ENCODE measurements around the gene COL16A1. TPM values are rescaled to one million over a fixed set of nuclear protein-coding genes. Genes with fewer than 3 reads are reported as not detected.

The COL16A1 gene
- total RNA-seq, 1 experiment from 2014 or later: 6.2 TPM

GRCh38 chr1:31650161-31651088 lies 53.4 kb downstream of the COL16A1 start:
- Histone ChIP-seq H3K4ac (ENCODE audit: low read depth, low read length) (no peak overlapping the region), H3K27ac (ENCODE audit: insufficient read length, low read depth, low read length) (no peak overlapping the region), H3K79me2 (ENCODE audit: insufficient read depth, low read length) (no peaks in the 10 kb centered on the region), H2BK5ac (ENCODE audit: insufficient read length, low read length) (no peak overlapping the region), H2BK15ac (ENCODE audit: low read depth, low read length) (no peak overlapping the region), H3K9ac (ENCODE audit: extremely low read depth, insufficient read length, low read length) (no peak overlapping the region), H3K14ac (ENCODE audit: insufficient read depth, low read length) (no peak overlapping the region), H2AFZ (ENCODE audit: low read length) (no peak overlapping the region), H3K56ac (ENCODE audit: insufficient read length, low read depth, low read length) (no peak overlapping the region), H4K20me1 (ENCODE audit: control insufficient read depth, insufficient read depth, insufficient read length) (no peaks in the 10 kb centered on the region), H3K18ac (ENCODE audit: insufficient read length, low read depth, low read length) (no peak overlapping the region), H3K4me1 (ENCODE audit: insufficient read depth, low read length) (no peaks in the 10 kb centered on the region; the same call in 1 of the 2 replicates), H3K79me1 (ENCODE audit: insufficient read depth, low read depth, low read length, poor library complexity, severe bottlenecking) (no peaks in the 10 kb centered on the region), H2BK12ac (ENCODE audit: insufficient read length, low read depth, low read length) (no peak overlapping the region), H3K4me2 (ENCODE audit: insufficient read depth, insufficient read length, low read length) (no peak overlapping the region), H2BK20ac (ENCODE audit: low read depth, low read length, poor library complexity, severe bottlenecking) (no peak overlapping the region), H3K23ac (ENCODE audit: insufficient read length, low read depth, low read length) (no peak overlapping the region), H3K23me2 (ENCODE audit: insufficient read length, low read depth, low read length, poor library complexity, severe bottlenecking) (no peaks in the 10 kb centered on the region), H3K9me3 (ENCODE audit: control insufficient read depth, low read depth, low read length) (no peaks in the 10 kb centered on the region), H4K5ac (ENCODE audit: insufficient read length, low read depth, low read length) (no peak overlapping the region), H3K27me3 (ENCODE audit: insufficient read depth, low read length) (no peaks in the 10 kb centered on the region), H4K8ac (replicated peaks; ENCODE audit: insufficient read length, low read depth, low read length) (no peak overlapping the region), H2BK120ac (ENCODE audit: low read depth, low read length, poor library complexity, severe bottlenecking) (no peak overlapping the region), H3T11ph (ENCODE audit: low read length) (no peak overlapping the region), H2AK5ac (ENCODE audit: insufficient read length, low read length) (no peak overlapping the region), H4K91ac (ENCODE audit: insufficient read length, low read depth, low read length) (no peak overlapping the region)
- WGBS (ENCODE audit: extremely low coverage, insufficient read length, low lambda C conversion rate): no CpG with 5 or more reads among the region's 9 CpGs
- no peak for DNase-seq
- Mint-ChIP-seq H3K4me1 (peaks cover 5 to 6% of the 10 kb centered on the region in 2 experiments), H3K9me3 (no peaks in the 10 kb centered on the region), H3K27me3 (ENCODE audit: low read depth) (peaks cover 5% of the 10 kb centered on the region), H3K36me3 (ENCODE audit: insufficient read depth in 1 of 3, low read depth in 3 of 3) (no peaks in the 10 kb centered on the region), H3K27ac (no peak overlapping the region), H3K4me3 (no peak overlapping the region)
- no peak for TF ChIP-seq CTCF (conservative IDR thresholded peaks at IDR 0.05)

All from H9 (cell line).